Nephron (organoid): ENCODE results near the gene SRRM3.

ENCODE experiments used
- H3K27ac Mint-ChIP-seq, 3 experiments: 2 replicates each; pipeline ENCODE4 v1.8.0; 2020; ENCODE audit warnings: mixed read lengths in 3 of 3, mild to moderate bottlenecking in 2 of 3, moderate library complexity in 1 of 3
- H3K27me3 Mint-ChIP-seq: 2 replicates; pipeline ENCODE4 v1.8.0; 2021; ENCODE audit warnings: low read depth, mild to moderate bottlenecking, moderate library complexity, mixed read lengths
- H3K36me3 Mint-ChIP-seq: 2 replicates; pipeline ENCODE4 v1.8.0; 2020; ENCODE audit warnings: low read depth, mixed read lengths
- H3K4me1 Mint-ChIP-seq: 2 replicates; pipeline ENCODE4 v1.8.0; 2020; ENCODE audit warnings: mixed read lengths
- H3K4me3 Mint-ChIP-seq, 3 experiments: 2 replicates each; pipeline ENCODE4 v1.8.0; 2020; ENCODE audit warnings: mild to moderate bottlenecking in 3 of 3, mixed read lengths in 3 of 3, moderate library complexity in 2 of 3
- H3K9me3 Mint-ChIP-seq: 2 replicates; pipeline ENCODE4 v1.8.0; 2020; ENCODE audit warnings: mixed read lengths
- CTCF ChIP-seq, 3 experiments: fragments of 200-600 bp; sonication (generic); IDR thresholded peaks; one replicate each; pipeline ENCODE4 v1.5.0; 2021; ENCODE audit warnings: antibody characterized with exemption in 3 of 3; ENCODE audit not compliant: unreplicated experiment in 3 of 3

The SRRM3 gene

GRCh38 chr7:76278540-76278939 is 76.8 kb downstream of the SRRM3 start:
- no peak overlapping the region for H3K27ac Mint-ChIP-seq
- H3K4me3 Mint-ChIP-seq, result no peak overlapping the region
- no peaks in the 10 kb centered on the region for H3K9me3 Mint-ChIP-seq
- H3K27me3 Mint-ChIP-seq, result peaks cover 84% of the 10 kb centered on the region
- H3K4me1 Mint-ChIP-seq, result peaks cover 8% of the 10 kb centered on the region
- no peaks in the 10 kb centered on the region for H3K36me3 Mint-ChIP-seq
- TF ChIP-seq CTCF (IDR thresholded peaks at IDR 0.05; ENCODE audit: unreplicated experiment in 3 of 3), result no peak

DNA sequence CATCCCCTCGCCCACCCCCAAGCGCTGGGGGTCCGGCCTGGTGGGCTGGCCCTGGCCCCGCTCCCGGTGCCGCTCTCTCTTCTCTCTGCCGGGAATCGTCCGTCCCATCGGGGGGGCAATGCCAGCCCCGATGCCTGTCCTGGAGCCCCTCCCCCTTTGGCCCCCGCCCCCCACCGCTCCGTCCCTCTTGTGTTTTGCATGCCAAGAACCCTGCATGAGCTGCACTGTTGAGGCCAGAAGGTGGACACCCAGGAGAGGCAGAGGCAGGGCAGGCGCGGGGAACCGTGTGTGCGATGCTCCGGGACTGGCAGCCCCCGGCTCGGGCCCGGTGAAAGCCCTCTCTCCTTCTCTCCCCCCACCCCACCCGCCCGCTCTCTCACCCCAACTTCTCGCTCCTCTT is 78.7 kb downstream of the SRRM3 start:
- no peak for TF ChIP-seq CTCF (IDR thresholded peaks at IDR 0.05; ENCODE audit: unreplicated experiment in 3 of 3)
- no peaks in the 10 kb centered on the region for H3K36me3 Mint-ChIP-seq
- H3K27me3 Mint-ChIP-seq, result peaks cover 86% of the 10 kb centered on the region
- H3K9me3 Mint-ChIP-seq, result no peaks in the 10 kb centered on the region
- H3K4me1 Mint-ChIP-seq, result peaks cover 6% of the 10 kb centered on the region
- H3K27ac Mint-ChIP-seq, result no peak overlapping the region
- H3K4me3 Mint-ChIP-seq, result peak overlapping the region; percentile 68 to 83 (median 68)

DNA sequence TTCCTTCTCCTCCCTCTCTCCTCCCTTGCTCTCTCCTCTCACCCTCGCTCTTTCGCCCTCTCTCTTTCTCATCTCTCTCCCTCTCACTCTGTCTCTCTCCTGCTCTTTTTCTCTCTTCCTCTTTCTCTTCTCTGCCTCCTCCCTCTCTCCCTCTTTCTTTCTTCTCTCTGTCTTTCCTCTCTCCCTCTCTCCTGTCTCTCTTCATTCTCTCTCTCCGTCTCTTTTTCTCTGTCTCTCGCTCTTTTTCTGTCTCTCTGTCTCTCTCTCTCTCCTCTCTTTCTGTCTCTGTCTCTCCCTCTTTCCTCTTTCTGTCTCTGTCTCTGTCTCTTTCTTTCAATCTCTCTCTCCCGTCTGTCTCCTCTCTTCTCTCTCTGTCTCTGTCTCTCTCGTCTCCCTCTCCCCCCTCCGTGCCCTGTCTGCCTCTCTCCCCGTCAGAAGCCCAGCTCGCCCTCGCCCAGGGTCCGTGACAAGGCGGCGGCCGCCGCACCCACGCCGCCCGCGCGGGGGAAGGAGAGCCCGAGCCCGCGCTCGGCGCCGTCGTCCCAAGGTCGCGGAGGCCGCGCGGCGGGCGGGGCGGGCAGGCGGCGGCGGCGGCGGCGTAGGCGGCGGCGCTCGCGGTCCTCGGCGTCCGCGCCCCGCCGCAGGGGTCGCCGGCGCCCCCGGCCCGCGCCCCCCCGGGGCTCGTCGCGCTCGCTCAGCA is 79.5 kb downstream of the SRRM3 start:
- TF ChIP-seq CTCF (IDR thresholded peaks at IDR 0.05; ENCODE audit: unreplicated experiment in 3 of 3), result no peak
- H3K36me3 Mint-ChIP-seq, result no peaks in the 10 kb centered on the region
- H3K4me3 Mint-ChIP-seq, result peak overlapping the region; percentile 51 to 83 (median 68)

GRCh38 chr7:76281706-76282343 is 80.1 kb downstream of the SRRM3 start:
- TF ChIP-seq CTCF (IDR thresholded peaks at IDR 0.05; ENCODE audit: unreplicated experiment in 3 of 3), result no peak
- Mint-ChIP-seq H3K4me1 (peaks cover 6% of the 10 kb centered on the region), H3K4me3 (peak overlapping the region; percentile 78 to 84 (median 81)), H3K27ac (no peak overlapping the region), H3K27me3 (peaks cover 84% of the 10 kb centered on the region), H3K9me3 (no peaks in the 10 kb centered on the region), H3K36me3 (no peaks in the 10 kb centered on the region)

More for the DNA sequence above, 79.5 kb downstream of the SRRM3 start:
- H3K27me3 Mint-ChIP-seq, result peaks cover 84% of the 10 kb centered on the region
- H3K4me1 Mint-ChIP-seq, result peaks cover 6% of the 10 kb centered on the region
- no peak overlapping the region for H3K27ac Mint-ChIP-seq
- no peaks in the 10 kb centered on the region for H3K9me3 Mint-ChIP-seq

GRCh38 chr7:76282344-76283253 is 80.9 kb downstream of the SRRM3 start:
- Mint-ChIP-seq H3K27me3 (peaks cover 79% of the 10 kb centered on the region), H3K27ac (no peak overlapping the region), H3K36me3 (no peaks in the 10 kb centered on the region), H3K4me3 (peak overlapping the region; percentile 79 to 84 (median 81)), H3K4me1 (peaks cover 6% of the 10 kb centered on the region), H3K9me3 (no peaks in the 10 kb centered on the region)
- TF ChIP-seq CTCF (IDR thresholded peaks at IDR 0.05; ENCODE audit: unreplicated experiment in 3 of 3), result no peak
